Left colon (tissue), 2 donors: ENCODE measurements around the gene PDS5B. TPM values are rescaled to one million over a fixed set of nuclear protein-coding genes. Genes with fewer than 3 reads are reported as not detected.

Experiments
- ATAC-seq: fragments of 200-7000 bp; cut with Tn5 transposase; one replicate; pipeline ENCODE4 v1.9.1; 2020; ENCODE audit warnings: mild to moderate bottlenecking, moderate library complexity
- DNase-seq, 2 donors: peaks; one replicate each; pipeline ENCODE4 v3.0.0-alpha.2; 2020
- intact Hi-C, 2 donors: fragments of 100-400 bp; cut with DNase I in 1 of 2; cut with micrococcal nuclease in 1 of 2; formaldehyde crosslinking; loops; one replicate each; pipeline versions ENCODE4 v1.11.2 to v1.14.0; 2022; cut with DNase I, micrococcal nuclease
- total RNA-seq, 2 donors: library from RNA; stranded (reverse); fragmentation: NEBNext Ultra II Directional; extraction: Animal tissue kit (Norgen Biotek cat#: 25700); gene quantifications; one replicate each; pipeline ENCODE4 v1.2.1, GENCODE V29; 2021
- donor health status: DM: no; HTN: no; CAD: no.
- donor health status: DM: yes; HTN: yes; CAD: no.

PDS5B gene
- total RNA-seq, 2 donors from 2014 or later: 29.2 to 29.7 TPM

- ATAC-seq: peak; percentile 1
- intact Hi-C loops: loop anchor here in 1 of 2 donors (2.0 kb wide), 1 partner anchor 53 kb away; no protein-coding TSS in a partner anchor
Measured at GRCh38 chr13:32585550-32586079, 637 bp upstream of the PDS5B start.

GRCh38 chr13:32587011-32587810 is 959 bp downstream of the PDS5B start:
- intact Hi-C loops: loop anchor here in 1 of 2 donors (2.0 kb wide), 1 partner anchor 52 kb away; no protein-coding TSS in a partner anchor

More at GRCh38 chr13:32585550-32586079, 637 bp upstream of the PDS5B start:
- peak; percentile 18 to 33 for DNase-seq

GRCh38 chr13:32587811-32588170 is 1.5 kb downstream of the PDS5B start:
- intact Hi-C loops: loop anchor here in 1 of 2 donors (2.0 kb wide), 1 partner anchor 51 kb away; no protein-coding TSS in a partner anchor
- ATAC-seq: no peak
- no peak for DNase-seq

More at GRCh38 chr13:32587011-32587810, 959 bp downstream of the PDS5B start:
- DNase-seq (peak; percentile 63 to 78), ATAC-seq (peak; percentile 34)

- intact Hi-C loops: no loop called here
- DNase-seq: no peak
- ATAC-seq: no peak
Measured at GRCh38 chr13:32588736-32589135, 2.5 kb downstream of the PDS5B start.

GRCh38 chr13:32589471-32589870 is 3.2 kb downstream of the PDS5B start:
- intact Hi-C loops: no loop called here
- ATAC-seq (no peak), DNase-seq (no peak)

DNA sequence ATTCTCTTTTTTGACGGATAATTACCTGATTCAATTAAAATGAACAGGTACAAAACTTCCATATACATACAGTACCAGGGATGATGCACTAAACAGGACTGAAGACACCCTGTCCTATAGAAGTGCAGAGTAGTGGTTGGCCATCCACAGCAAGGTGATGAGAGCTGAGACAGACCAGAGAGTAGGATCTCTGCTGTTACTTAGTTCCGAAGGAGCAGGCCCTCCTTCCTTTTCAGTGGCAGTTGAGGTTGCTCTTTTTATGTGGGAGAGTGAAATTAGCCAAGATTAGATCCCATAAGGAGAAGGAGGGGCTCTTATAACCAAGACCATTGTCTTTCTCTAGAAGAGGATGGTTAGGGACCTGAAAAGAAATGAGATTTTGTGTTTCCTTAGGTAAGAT is 4.0 kb downstream of the PDS5B start:
- no peak for DNase-seq
- intact Hi-C loops: loop anchor here in 1 of 2 donors (10.0 kb wide), 1 partner anchor 955 kb away; no protein-coding TSS in a partner anchor

GRCh38 chr13:32592082-32592481 is 5.8 kb downstream of the PDS5B start:
- intact Hi-C loops: loop anchor here in 1 of 2 donors (10.0 kb wide), 1 partner anchor 953 kb away; no protein-coding TSS in a partner anchor
- ATAC-seq: no peak
- no peak for DNase-seq

More for the DNA sequence above, 4.0 kb downstream of the PDS5B start:
- ATAC-seq: no peak

DNA sequence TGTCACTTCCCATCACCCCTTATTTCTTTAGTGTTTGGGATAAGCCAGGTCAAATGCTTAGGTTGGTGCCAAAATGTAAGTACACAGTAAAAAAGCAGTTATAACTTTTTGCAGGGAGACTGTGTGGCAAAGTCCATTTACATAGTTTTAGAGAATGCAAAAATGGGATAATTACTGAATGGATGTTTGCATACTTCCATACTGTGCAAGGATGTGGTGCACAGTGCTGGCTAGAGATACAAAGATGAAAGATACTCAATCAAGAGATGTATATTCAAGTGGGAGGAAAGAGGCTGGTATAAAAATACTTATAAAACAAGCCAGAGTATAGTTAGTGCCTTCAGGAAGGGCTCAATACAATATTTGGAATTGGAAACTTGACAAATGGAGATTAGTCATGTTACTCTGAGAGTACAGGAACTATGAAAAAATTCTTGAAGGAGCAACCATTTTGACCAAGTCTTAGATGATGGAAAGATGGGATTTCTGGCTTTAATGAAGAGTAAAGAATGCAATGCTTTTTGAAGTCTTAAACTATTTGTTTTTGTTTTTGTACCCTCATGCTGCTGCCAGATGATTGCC is 8.0 kb downstream of the PDS5B start:
- intact Hi-C loops: loop anchor here in 1 of 2 donors (10.0 kb wide), 1 partner anchor 951 kb away; no protein-coding TSS in a partner anchor
- peak; percentile 11 for ATAC-seq
- no peak for DNase-seq

DNA sequence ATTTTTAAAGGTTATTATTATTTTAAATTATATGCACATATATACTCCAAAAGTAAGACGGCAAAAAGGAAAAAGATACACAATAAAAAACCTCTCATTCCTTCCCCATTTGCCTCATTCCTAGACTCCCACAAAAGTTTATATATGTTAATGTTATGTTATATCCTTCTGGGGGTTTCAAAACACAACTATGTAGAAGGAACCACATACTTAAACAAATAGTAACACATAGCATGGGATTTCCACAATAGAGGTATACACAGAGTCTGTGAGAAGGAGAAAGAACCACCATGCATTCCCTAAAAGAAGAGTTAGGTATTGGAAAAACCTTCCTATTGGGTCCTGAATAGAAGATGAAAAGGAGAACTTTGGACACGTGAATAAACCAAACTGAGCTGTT is 9.1 kb downstream of the PDS5B start:
- intact Hi-C loops: loop anchor here in 1 of 2 donors (10.0 kb wide), 1 partner anchor 949 kb away; no protein-coding TSS in a partner anchor
- DNase-seq: no peak
- no peak for ATAC-seq

DNA sequence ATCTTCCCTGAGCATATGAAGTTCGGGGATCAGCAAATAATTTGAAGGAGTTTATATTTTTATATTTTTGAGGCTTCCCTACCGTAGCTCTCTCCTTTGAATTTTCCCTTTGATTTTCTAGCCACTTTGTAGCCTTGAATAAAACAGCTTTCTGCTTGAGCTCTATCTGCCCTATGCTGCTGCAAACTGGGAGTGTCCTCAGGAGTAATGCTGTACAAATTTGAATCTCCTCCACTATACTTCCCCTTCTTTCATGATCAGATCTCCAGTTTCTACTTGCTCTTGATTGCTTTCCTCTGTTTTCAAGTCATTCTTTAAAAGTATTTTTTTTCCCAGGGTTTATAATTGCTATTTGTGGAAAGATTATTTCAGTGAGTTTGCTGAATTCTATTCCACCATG is 14.6 kb downstream of the PDS5B start:
- no peak for ATAC-seq
- DNase-seq: no peak
- intact Hi-C loops: no loop called here

GRCh38 chr13:32609428-32609827 is 23.2 kb downstream of the PDS5B start:
- DNase-seq: no peak
- no peak for ATAC-seq
- intact Hi-C loops: no loop called here

DNA sequence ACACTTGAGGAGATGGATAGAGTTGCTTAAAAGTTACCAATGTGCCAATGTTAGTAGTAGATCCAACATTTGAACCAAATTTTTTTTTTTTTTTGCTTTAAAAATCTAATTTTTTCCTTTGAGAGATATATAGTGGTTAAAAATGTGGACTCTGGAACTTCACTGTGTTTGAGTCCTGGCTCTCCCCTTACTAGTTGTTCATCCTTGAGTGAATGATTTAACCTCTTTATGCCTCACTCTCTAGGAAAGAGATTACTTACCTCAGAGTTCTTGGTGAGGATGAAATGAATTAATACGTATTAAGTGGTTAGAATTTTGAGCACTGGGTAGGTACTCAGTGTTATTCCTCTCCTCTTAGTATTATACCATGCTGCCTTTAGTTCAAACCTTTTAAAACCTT is 24.3 kb downstream of the PDS5B start:
- DNase-seq (no peak), ATAC-seq (no peak)
- intact Hi-C loops: no loop called here

GRCh38 chr13:32610977-32611376 is 24.7 kb downstream of the PDS5B start:
- ATAC-seq (no peak), DNase-seq (no peak)
- intact Hi-C loops: no loop called here

- no peak for ATAC-seq
- DNase-seq: no peak
- intact Hi-C loops: no loop called here
Measured at GRCh38 chr13:32616883-32617511, 30.7 kb downstream of the PDS5B start.

DNA sequence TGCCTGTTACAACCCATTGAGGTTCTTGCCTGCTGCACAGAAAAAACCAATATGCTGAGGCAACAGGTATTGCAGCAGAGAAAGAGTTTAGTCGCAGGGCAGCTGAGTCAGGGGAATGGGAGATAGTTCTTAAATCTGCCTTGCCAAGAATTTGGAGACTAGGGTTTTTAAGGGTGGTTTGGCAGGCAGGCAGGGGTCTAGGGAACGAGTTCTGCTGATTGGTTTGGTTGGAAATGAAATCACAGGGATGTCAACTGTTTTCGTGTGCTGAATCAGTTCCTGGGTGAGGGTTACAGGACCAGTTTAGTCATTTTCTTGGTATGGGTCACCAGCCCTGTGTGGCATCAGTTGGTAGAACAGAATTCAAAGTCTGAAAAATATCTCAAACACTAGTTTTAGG is 36.6 kb downstream of the PDS5B start:
- intact Hi-C loops: no loop called here
- ATAC-seq (no peak), DNase-seq (no peak)

GRCh38 chr13:32624441-32624840 is 38.2 kb downstream of the PDS5B start:
- ATAC-seq (no peak), DNase-seq (no peak)
- intact Hi-C loops: no loop called here

DNA sequence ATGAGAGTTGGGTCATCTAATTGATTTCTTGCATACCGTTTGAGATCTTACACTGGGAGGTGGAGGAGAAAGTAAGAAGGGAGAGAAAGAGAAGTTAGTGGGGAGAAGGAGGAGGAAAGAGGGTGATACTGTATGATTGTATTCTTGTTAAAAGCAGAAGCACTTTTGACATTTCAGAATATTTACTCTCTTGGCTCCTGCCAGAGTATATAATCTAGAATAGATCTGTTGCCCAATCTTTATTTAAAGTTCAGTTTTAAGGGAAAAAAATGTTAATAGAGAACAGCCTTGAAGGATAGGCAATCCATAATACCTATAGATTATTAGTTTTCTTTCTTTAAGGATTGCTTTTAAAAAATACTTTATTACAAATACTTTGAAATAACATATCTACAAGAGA is 41.5 kb downstream of the PDS5B start:
- ATAC-seq: no peak
- intact Hi-C loops: no loop called here
- DNase-seq: no peak

GRCh38 chr13:32629313-32629712 is 43.1 kb downstream of the PDS5B start:
- DNase-seq: no peak
- ATAC-seq: peak; percentile 80
- intact Hi-C loops: no loop called here

DNA sequence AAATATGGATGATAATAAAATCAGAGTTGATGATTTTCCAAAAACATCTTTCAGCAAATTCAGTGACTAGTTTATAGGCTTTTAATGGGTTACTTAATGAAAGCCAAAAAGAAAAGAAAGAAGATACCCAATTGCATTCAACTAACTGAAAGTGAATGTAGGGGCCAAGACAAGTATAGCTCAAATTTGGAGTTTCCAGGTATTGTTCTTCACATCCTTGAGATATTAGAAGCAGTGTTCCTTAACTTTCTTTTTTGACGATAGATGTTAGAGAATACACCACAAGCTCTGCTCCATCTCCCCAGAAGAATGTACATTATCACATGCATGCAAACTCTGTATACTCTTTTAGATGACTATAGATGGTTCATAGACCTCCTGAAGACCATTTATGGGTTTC is 43.6 kb downstream of the PDS5B start:
- DNase-seq (no peak), ATAC-seq (no peak)
- intact Hi-C loops: no loop called here
